Measurements from ENCODE around the gene ST8SIA5. TPM values are rescaled to one million over a fixed set of nuclear protein-coding genes. Genes with fewer than 3 reads are reported as not detected.

The ST8SIA5 gene
- total and polyA plus RNA-seq, 8 donors: 0.03 to 1.4 (median 0.19) TPM; not detected in 4

DNA sequence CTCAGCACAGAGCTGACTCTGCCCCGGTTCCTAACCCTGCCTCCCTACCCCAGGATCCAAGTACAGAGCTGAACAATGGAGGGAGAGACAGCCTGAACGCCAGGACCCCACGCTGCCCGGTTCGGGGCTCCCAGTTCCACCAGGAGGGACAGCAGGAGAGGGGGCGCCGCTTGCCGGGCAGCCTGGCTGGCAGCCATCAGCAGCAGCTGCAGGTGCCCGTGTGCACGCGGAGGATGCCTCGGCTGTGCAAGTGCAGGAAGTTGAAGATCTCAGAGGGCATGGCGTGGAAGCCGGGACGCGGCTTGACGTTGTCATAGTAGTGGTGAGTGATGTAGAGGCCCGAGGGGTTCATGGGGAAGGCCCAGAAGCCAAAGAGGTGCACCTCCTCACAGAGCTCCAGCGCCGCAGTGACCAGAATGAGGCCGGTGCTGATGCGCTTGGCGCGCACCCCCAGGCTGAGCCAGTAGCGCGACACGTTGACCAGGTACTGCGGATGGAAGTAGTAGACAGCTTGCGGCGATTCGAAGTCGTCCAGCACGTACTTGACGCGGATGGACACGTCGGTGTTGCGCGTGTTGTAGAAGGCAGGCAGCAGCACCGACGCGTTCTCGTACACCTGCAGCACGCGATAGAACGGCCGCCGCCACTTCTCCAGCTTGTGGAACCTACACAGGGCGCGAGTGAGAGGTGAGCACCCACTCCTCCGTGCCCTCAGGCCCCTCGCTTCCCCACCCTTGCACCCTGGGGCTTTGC is 76.8 kb downstream of the ST8SIA5 start:
- TF ChIP-seq POLR2A (IDR thresholded peaks at IDR 0.05) (no peak), CTCF (IDR thresholded peaks at IDR 0.05) (no peak), POLR2AphosphoS5 (IDR thresholded peaks at IDR 0.05) (no peak), EP300 (IDR thresholded peaks at IDR 0.05) (no peak)
- no peaks in the 10 kb centered on the region for H3K4me1 ChIP-seq
- intact Hi-C loops (cut with DNase I; ENCODE audit: low total_unique reads): no loop called here
- H3K36me3 ChIP-seq: no peaks in the 10 kb centered on the region
- H3K9me3 ChIP-seq: no peaks in the 10 kb centered on the region
- no peak for DNase-seq
- WGBS, 5 donors: 90 to 94% (median 94%) methylated on average over 16 to 52 of the region's 52 CpGs
- H3K27ac ChIP-seq: no peak overlapping the region
- H3K27me3 ChIP-seq: peaks cover 0 to 6% (median 0%) of the 10 kb centered on the region in 3 donors
- H3K4me3 ChIP-seq: no peak overlapping the region

GRCh38 chr18:46678785-46679399 is 78.0 kb downstream of the ST8SIA5 start:
- WGBS, 5 donors: 73 to 84% (median 74%) methylated on average over 10 of the region's 10 CpGs
- TF ChIP-seq EP300 (IDR thresholded peaks at IDR 0.05) (no peak), POLR2AphosphoS5 (IDR thresholded peaks at IDR 0.05) (no peak), POLR2A (IDR thresholded peaks at IDR 0.05) (no peak), CTCF (IDR thresholded peaks at IDR 0.05) (no peak)
- H3K27ac ChIP-seq: no peak overlapping the region
- DNase-seq: no peak
- H3K27me3 ChIP-seq: peaks cover 0 to 6% (median 0%) of the 10 kb centered on the region in 3 donors
- intact Hi-C loops (cut with DNase I; ENCODE audit: low total_unique reads): no loop called here
- H3K9me3 ChIP-seq: no peaks in the 10 kb centered on the region
- no peaks in the 10 kb centered on the region for H3K4me1 ChIP-seq
- no peak overlapping the region for H3K4me3 ChIP-seq
- no peaks in the 10 kb centered on the region for H3K36me3 ChIP-seq

- Histone ChIP-seq H3K4me3 (no peak overlapping the region), H3K36me3 (no peaks in the 10 kb centered on the region), H3K27me3 (peaks cover 0 to 6% (median 0%) of the 10 kb centered on the region in 3 donors), H3K27ac (no peak overlapping the region), H3K4me1 (no peaks in the 10 kb centered on the region), H3K9me3 (no peaks in the 10 kb centered on the region)
- no peak for TF ChIP-seq POLR2AphosphoS5 (IDR thresholded peaks at IDR 0.05)
- TF ChIP-seq EP300 (IDR thresholded peaks at IDR 0.05): no peak
- TF ChIP-seq CTCF (IDR thresholded peaks at IDR 0.05): no peak
- no peak for TF ChIP-seq POLR2A (IDR thresholded peaks at IDR 0.05)
- intact Hi-C loops (cut with DNase I; ENCODE audit: low total_unique reads): no loop called here
- DNase-seq: no peak
- 43 to 67% (median 51%) methylated on average over 1 to 3 of the region's 3 CpGs for WGBS, 5 donors
Observed at GRCh38 chr18:46678041-46678440, 78.8 kb downstream of the ST8SIA5 start.

GRCh38 chr18:46677611-46678010 is 79.2 kb downstream of the ST8SIA5 start:
- no peak for TF ChIP-seq CTCF (IDR thresholded peaks at IDR 0.05)
- TF ChIP-seq POLR2AphosphoS5 (IDR thresholded peaks at IDR 0.05): no peak
- TF ChIP-seq POLR2A (IDR thresholded peaks at IDR 0.05): no peak
- no peak for TF ChIP-seq EP300 (IDR thresholded peaks at IDR 0.05)
- Histone ChIP-seq H3K27ac (no peak overlapping the region), H3K27me3 (peaks cover 0 to 6% (median 0%) of the 10 kb centered on the region in 3 donors), H3K4me3 (no peak overlapping the region), H3K4me1 (no peaks in the 10 kb centered on the region), H3K9me3 (no peaks in the 10 kb centered on the region), H3K36me3 (no peaks in the 10 kb centered on the region)
- WGBS, 5 donors: 65 to 88% (median 81%) methylated on average over 2 of the region's 2 CpGs
- intact Hi-C loops (cut with DNase I; ENCODE audit: low total_unique reads): no loop called here
- no peak for DNase-seq

All from stomach (tissue), 9 donors.